Suppressor macrophage (primary cell): ENCODE measurements around the gene CHAF1B.
"Not testable (repeated sequence)": the region's sequence is repeated elsewhere in the genome, so short reads cannot be mapped to it uniquely, and the experiment has no call there.

ENCODE experiments used
- DNase-seq, 4 experiments: peaks; one replicate each; pipeline ENCODE4 v3.0.0-alpha.2; 2020 to 2022
- total RNA-seq, 17 experiments: gene quantifications; one replicate each; lab custom pipeline; 2026; ENCODE audit warnings: mixed read lengths in 6 of 17, inconsistent platforms in 3 of 17; lab: John Stamatoyannopoulos, UW

Gene CHAF1B
- 2.1 to 14.8 (median 6.2) reads per million in 17 experiments for total RNA-seq

- peak; percentile 91 to 97 (median 94) for DNase-seq
Observed at GRCh38 chr21:36385233-36386030, at the start of gene CHAF1B. Gene CHAF1B, plus strand, starts transcription at chr21:36385392. Its CDS starts 745 bp downstream, at chr21:36386137.

GRCh38 chr21:36337099-36337509, 48.1 kb upstream of the CHAF1B start:
- DNase-seq: no peak

- no peak for DNase-seq
Observed at GRCh38 chr21:36338975-36339374, 46.2 kb upstream of the CHAF1B start.

DNA sequence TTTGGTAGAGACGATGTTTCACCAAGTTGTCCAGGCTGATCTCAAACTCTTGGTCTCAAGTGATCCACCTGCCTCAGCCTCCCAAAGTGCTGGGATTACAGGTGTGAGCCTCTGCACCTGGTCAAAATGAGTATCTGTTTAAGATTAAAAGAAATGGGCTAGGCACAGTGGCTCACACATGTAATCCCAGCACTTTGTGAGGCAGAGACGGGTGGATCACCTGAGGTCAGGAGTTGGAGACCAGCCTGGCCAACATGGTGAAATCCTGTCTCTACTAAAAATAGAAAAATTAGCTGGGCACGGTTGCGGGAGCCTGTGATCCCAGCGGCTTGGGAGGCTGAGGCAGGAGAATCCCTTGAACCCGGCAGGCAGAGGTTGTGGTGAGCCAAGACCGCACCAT, 42.6 kb upstream of the CHAF1B start:
- not testable (repeated sequence) for DNase-seq

DNA sequence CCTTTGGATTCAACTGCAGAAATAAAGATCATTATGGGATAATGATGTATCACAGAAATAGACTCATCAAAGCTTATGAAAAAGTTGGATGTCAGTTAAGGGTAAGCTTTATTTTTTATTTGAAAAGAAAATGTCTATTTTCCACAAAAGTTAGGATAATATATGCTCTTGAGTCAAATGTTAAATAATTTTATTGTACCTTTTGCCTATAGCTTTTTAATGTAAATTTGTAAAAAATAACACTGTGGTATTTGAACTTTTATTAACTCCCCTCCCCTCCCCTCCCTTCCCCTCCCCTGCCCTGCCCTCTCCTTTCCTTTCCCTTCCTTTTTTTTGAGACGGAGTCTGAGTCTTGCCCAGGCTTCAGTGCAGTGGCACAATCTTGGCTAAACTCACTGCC, 40.3 kb upstream of the CHAF1B start:
- DNase-seq: no peak

DNA sequence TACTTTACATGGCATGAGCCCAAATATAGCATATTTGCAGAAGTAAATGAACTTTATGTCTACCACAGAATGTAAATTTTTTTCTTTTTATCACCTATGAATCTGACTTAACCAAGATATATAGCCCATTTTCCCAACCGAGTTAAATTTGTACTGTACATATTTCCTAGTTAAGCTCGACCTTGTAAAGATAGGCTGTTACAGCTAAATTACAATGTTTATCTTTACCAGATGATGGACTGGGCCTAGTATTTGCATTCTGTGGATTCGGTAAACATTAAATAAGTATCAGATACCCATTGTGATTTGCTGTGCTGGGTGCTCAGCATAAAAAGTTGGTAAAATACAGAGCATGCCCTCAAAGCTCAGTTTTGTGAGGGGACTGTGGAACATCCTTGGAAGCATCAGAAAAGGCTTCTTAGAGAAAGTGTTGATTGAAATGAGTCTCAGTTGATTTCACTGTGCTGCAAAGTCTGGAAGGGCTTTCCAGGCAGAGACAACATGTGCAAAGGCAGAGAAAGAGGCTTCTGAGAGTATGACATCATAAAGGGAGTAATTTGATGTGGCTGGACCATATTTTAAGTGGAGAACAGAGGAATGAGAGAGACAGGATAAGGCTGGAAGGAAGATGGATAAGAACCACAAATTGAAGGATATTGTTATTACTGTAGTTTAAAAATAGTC, 37.8 kb upstream of the CHAF1B start:
- DNase-seq: no peak

- no peak for DNase-seq
Observed at GRCh38 chr21:36347962-36348328, 37.2 kb upstream of the CHAF1B start.

- no peak for DNase-seq
Observed at GRCh38 chr21:36349315-36349714, 35.9 kb upstream of the CHAF1B start.

DNA sequence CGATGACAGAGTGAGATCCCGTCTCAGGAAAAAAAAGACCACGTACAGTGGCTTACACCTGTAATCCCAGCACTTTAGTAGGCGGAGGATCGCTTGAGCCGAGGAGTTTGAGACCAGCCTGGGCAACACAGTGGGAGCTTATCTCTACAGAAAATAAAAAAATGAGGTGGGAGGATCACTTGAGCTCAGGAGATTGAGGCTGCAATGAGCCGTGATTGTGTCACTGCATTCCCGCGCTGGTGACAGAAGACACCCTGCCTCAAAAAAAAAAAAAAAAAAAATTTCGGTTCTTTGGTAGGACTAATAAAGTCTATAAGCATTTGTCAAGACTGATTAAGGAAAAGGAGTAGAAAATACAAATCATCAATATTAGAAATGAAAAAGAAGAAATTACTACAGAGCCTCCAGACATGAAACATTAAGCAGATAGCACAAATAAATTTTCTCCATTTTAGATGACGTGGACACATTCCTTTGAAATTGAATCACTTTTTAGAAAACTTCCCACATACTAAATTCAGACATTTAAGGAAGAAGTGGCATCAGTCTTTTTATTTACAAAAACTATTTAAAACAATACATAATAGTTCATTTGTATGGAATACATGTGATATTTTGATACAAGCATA, 34.8 kb upstream of the CHAF1B start:
- no peak for DNase-seq

GRCh38 chr21:36354918-36355680, 30.1 kb upstream of the CHAF1B start:
- no peak for DNase-seq

- no peak for DNase-seq
Observed at GRCh38 chr21:36355868-36356267, 29.3 kb upstream of the CHAF1B start.

DNA sequence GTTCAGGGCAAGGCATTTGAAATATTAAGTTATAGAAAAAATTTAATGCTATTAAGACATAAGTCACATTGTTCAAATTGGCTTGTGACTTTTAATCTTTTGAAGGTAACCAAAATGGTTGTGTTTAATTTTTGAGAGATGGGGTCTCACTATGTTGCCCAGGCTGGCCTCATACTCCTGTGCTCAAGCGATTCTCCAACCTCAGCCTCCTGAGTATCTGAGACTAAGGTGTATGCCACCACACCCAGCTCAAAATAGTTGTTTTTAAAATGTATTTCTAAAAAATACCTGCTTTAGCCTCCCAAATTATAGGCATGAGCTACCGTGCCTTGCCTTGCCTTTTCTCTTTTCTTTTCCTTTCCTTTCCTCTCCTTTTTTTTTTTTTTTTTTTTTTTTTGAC, 26.0 kb upstream of the CHAF1B start:
- no peak for DNase-seq

DNA sequence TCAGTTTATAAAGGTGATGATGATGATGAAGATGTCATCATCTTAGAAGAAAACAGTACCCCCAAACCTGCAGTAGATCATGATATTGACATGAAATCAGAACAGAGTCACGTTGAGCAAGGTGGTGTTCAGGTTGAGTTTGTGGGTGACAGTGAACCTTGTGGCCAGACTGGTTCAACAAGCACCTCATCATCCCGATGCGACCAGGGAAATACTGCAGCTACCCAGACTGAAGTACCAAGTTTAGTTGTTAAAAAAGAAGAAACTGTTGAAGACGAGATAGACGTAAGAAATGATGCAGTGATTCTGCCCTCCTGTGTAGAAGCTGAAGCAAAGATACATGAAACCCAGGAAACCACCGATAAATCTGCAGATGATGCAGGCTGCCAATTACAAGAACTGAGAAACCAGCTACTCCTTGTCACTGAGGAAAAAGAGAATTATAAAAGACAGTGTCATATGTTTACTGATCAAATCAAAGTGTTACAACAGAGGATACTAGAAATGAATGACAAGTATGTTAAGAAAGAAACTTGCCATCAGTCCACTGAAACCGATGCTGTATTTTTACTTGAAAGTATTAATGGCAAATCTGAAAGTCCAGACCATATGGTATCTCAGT, 16.0 kb upstream of the CHAF1B start:
- no peak for DNase-seq

- no peak for DNase-seq
Observed at GRCh38 chr21:36375994-36376393, 9.2 kb upstream of the CHAF1B start.

GRCh38 chr21:36377391-36377842, 7.8 kb upstream of the CHAF1B start:
- no peak for DNase-seq

- no peak for DNase-seq
Observed at GRCh38 chr21:36379251-36379650, 5.9 kb upstream of the CHAF1B start.

GRCh38 chr21:36381841-36382589, 3.2 kb upstream of the CHAF1B start:
- DNase-seq: no peak

DNA sequence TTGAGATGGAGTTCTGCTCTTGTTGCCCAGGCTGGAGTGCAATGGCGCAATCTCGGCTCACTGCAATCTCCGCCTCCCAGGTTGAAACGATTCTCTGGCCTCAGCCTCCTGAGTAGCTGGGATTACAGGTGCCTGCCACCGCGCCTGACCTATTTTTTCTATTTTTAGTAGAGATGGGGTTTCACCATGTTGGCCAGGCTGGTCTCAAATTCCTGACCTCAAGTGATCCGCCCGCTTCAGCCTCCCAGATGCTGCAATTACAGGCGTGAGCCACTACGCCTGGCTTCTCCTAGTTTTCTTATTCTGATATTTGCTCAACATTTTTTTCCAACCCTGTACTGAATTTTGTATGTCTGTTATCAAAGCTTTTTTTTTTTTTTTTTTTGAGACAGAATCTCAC, 2.5 kb upstream of the CHAF1B start:
- DNase-seq: not testable (repeated sequence)

- DNase-seq: no peak
Observed at GRCh38 chr21:36384885-36385232, 333 bp upstream of the CHAF1B start.

DNA sequence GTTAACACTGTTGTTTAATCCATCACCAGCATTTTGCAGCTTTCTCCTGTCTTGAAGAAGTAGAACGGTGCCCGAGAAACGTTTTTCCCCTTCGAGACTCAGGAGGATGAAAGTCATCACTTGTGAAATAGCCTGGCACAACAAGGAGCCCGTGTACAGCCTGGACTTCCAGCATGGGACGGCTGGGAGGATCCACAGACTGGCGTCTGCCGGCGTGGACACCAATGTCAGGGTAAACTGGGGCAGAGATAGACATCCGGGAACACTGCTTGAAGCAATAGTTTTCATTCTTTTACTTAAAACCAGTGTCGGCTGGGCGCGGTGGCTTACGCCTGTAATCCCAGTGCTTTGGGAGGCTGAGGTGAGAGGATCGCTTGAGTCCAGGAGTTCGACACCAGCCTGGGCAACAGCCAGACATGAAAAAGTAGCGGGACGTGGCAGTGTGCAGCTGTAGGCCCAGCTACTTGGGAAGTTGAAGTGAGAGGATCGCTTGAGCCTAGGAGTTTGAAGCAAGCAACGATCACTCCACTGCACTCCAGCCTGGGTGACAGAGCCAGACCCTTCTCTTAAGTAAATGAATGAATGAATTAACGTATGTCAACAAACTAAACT, 945 bp downstream of the CHAF1B start:
- DNase-seq: no peak

DNA sequence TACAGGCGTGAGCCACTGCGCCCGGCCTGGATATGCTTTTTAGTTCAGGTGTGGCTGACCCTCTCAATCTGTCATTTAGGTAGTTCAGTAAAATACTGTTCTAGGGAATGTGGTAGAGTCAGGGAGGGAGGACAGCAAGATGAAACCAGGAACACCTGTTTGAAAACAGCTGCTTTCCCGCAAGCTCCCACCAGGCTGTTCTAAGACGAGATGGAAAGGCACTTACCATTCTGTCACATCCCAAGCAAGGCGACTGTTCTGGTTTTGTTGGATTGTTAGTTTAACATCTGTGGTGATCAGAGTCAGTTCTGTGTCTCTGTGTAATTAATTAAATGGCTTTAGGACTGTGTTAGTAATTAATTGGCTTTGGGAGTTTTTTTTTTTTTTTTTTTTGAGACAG, 2.9 kb downstream of the CHAF1B start:
- no peak for DNase-seq
